Brain microvascular endothelial cell (primary cell): ENCODE measurements around the gene ACOT4.
A peak's percentile ranks its signal among the peaks of the same experiment; 100 is the strongest.
"Not testable (repeated sequence)": the region's sequence is repeated elsewhere in the genome, so short reads cannot be mapped to it uniquely, and the experiment has no call there.

ENCODE experiments used
- DNase-seq: peaks from one replicate; pipeline ENCODE4 v3.0.0-alpha.2; 2020
- H3K27ac ChIP-seq: fragments of 250-450 bp; sonication (Bioruptor Pico); 2 replicates; pipeline ENCODE4 v1.5.1; 2020; ENCODE audit warnings: mild to moderate bottlenecking, moderate library complexity
- H3K27me3 ChIP-seq: fragments of 250-450 bp; sonication (Bioruptor Pico); replicated peaks from 2 replicates; pipeline ENCODE4 v1.5.1; 2020; ENCODE audit warnings: mild to moderate bottlenecking
- H3K36me3 ChIP-seq: fragments of 250-450 bp; sonication (Bioruptor Pico); replicated peaks from 2 replicates; pipeline ENCODE4 v1.5.1; 2020; ENCODE audit warnings: mild to moderate bottlenecking
- H3K4me3 ChIP-seq: 2 replicates; pipeline ENCODE4 v1.5.1; 2011; ENCODE audit warnings: low read depth, mild to moderate bottlenecking, control low read depth, low read length, moderate library complexity
- in situ Hi-C: cut with HindIII; loops from 2 replicates; pipeline ENCODE4 v1.10.0; 2017; ENCODE audit warnings: low sequenced_read_pairs, low pct_ligation_motif_present
- TF ChIP-seq, protein P1 (sequence below): IDR thresholded peaks from 2 replicates; pipeline ENCODE4 v1.5.1; 2011; ENCODE audit warnings: low read depth, mild to moderate bottlenecking, moderate library complexity, low read length, control low read depth, inconsistent platforms; ENCODE audit errors: missing control alignments

Gene ACOT4

GRCh38 chr14:73625706-73626105, 34.0 kb downstream of the ACOT4 start:
- TF ChIP-seq, protein P1, sequence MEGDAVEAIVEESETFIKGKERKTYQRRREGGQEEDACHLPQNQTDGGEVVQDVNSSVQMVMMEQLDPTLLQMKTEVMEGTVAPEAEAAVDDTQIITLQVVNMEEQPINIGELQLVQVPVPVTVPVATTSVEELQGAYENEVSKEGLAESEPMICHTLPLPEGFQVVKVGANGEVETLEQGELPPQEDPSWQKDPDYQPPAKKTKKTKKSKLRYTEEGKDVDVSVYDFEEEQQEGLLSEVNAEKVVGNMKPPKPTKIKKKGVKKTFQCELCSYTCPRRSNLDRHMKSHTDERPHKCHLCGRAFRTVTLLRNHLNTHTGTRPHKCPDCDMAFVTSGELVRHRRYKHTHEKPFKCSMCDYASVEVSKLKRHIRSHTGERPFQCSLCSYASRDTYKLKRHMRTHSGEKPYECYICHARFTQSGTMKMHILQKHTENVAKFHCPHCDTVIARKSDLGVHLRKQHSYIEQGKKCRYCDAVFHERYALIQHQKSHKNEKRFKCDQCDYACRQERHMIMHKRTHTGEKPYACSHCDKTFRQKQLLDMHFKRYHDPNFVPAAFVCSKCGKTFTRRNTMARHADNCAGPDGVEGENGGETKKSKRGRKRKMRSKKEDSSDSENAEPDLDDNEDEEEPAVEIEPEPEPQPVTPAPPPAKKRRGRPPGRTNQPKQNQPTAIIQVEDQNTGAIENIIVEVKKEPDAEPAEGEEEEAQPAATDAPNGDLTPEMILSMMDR: no peak
- no peaks in the 10 kb centered on the region for H3K27me3 ChIP-seq
- H3K4me3 ChIP-seq: no peak overlapping the region
- in situ Hi-C loops: no loop called here
- H3K27ac ChIP-seq: no peak overlapping the region
- DNase-seq: no peak
- H3K36me3 ChIP-seq: no peaks in the 10 kb centered on the region

- no peak for DNase-seq
- in situ Hi-C loops: no loop called here
- H3K36me3 ChIP-seq: no peaks in the 10 kb centered on the region
- no peak overlapping the region for H3K4me3 ChIP-seq
- TF ChIP-seq, protein P1: no peak
- H3K27ac ChIP-seq: no peak overlapping the region
- H3K27me3 ChIP-seq: no peaks in the 10 kb centered on the region
Measured at GRCh38 chr14:73627151-73627558, 35.5 kb downstream of the ACOT4 start.

DNA sequence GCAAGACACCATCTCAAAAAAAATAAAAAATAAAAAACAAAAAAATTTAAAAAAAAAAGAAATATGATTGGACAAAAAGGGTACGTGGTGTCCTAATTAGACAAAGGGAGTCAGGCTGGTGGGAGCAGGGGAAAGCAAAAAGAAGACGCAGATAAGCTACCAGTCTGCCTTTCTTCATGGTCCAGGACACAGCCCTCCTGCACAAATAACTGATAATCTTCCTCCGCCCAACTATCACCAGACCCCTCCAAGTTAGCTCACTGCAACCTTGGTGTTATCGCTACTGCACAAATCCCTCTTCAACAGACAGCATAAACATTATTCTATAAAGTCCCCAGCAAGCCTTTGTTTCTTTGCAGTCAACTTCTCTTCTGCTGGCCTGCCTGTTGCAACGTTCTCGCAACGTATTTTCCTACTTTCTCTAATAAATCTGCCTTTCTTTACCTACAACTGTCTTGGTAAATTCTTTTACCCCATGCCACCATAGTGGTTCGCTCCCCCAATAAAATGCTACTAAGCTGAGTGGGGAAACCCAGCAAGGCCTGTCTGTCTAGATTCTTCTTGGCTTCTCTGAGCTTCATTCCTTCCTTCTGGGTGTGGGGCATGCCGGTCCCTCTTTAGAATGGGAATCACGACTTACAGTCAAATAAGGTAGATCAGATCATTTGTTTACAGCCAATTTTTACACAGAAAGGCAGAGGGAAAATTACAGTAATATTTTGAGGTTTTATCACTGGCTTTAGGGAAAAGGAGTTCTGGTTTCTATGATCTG, 38.5 kb downstream of the ACOT4 start:
- H3K27me3 ChIP-seq: no peaks in the 10 kb centered on the region
- in situ Hi-C loops: no loop called here
- DNase-seq: no peak
- no peak overlapping the region for H3K4me3 ChIP-seq
- no peaks in the 10 kb centered on the region for H3K36me3 ChIP-seq
- H3K27ac ChIP-seq: no peak overlapping the region
- TF ChIP-seq, protein P1: no peak

- H3K4me3 ChIP-seq: peak overlapping the region; percentile 63
- DNase-seq: peak; percentile 44
- H3K36me3 ChIP-seq: no peaks in the 10 kb centered on the region
- TF ChIP-seq, protein P1: peak; percentile 88
- H3K27ac ChIP-seq: no peak overlapping the region
- no peaks in the 10 kb centered on the region for H3K27me3 ChIP-seq
- in situ Hi-C loops: no loop called here
Measured at GRCh38 chr14:73633116-73634010, 41.7 kb downstream of the ACOT4 start.

GRCh38 chr14:73634011-73634833, 42.5 kb downstream of the ACOT4 start:
- TF ChIP-seq, protein P1: peak; percentile 60
- in situ Hi-C loops: no loop called here
- DNase-seq: no peak
- peak overlapping the region; percentile 63 for H3K4me3 ChIP-seq
- H3K27ac ChIP-seq: no peak overlapping the region
- no peaks in the 10 kb centered on the region for H3K36me3 ChIP-seq
- H3K27me3 ChIP-seq: no peaks in the 10 kb centered on the region

DNA sequence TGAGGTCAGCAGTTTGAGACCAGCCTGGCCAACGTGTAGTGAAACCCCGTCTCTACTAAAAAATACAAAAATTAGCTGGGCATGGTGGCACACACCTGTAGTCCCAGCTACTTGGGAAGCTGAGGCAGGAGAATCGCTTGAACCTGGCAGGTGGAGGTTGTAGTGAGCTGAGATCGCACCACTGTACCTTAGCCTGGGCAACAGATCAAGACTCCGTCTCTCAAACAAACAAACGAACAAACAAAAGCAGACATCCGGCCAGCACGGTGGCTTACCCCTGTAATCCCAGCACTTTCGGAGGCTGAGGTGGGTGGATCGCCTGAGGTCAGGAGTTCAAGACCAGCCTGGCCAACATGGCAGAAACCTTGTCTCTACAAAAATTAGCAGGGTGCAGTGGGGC, 44.7 kb downstream of the ACOT4 start:
- H3K4me3 ChIP-seq, H3K27me3 ChIP-seq, in situ Hi-C loops, H3K36me3 ChIP-seq, DNase-seq, H3K27ac ChIP-seq: not testable (repeated sequence)
